Left lobe of liver (tissue), 2 donors: ENCODE measurements around the gene TRMT11. TPM values are rescaled to one million over a fixed set of nuclear protein-coding genes. Genes with fewer than 3 reads are reported as not detected.
A peak's percentile ranks its signal among the peaks of the same experiment; 100 is the strongest.
"Not testable (repeated sequence)": the region's sequence is repeated elsewhere in the genome, so short reads cannot be mapped to it uniquely, and the experiment has no call there.

Experiments used
- ATAC-seq: fragments of 200-7000 bp; cut with Tn5 transposase; one replicate; pipeline ENCODE4 v1.9.1; 2020; ENCODE audit warnings: mild to moderate bottlenecking, moderate library complexity
- DNase-seq: peaks from one replicate; pipeline ENCODE4 v3.0.0-alpha.2; 2020; ENCODE audit warnings: low spot score
- total RNA-seq: library from RNA; stranded (reverse); gene quantifications from one replicate; pipeline ENCODE4 v1.2.1, GENCODE V29; 2021
- donor health status: DM: no; HTN: no; CAD: no; lungs with moderate emphysema.
- donor health status: DM: no; HTN: yes; CAD: no.

Gene TRMT11
- total RNA-seq, 1 donor from 2014 or later = 11.6 TPM

DNA sequence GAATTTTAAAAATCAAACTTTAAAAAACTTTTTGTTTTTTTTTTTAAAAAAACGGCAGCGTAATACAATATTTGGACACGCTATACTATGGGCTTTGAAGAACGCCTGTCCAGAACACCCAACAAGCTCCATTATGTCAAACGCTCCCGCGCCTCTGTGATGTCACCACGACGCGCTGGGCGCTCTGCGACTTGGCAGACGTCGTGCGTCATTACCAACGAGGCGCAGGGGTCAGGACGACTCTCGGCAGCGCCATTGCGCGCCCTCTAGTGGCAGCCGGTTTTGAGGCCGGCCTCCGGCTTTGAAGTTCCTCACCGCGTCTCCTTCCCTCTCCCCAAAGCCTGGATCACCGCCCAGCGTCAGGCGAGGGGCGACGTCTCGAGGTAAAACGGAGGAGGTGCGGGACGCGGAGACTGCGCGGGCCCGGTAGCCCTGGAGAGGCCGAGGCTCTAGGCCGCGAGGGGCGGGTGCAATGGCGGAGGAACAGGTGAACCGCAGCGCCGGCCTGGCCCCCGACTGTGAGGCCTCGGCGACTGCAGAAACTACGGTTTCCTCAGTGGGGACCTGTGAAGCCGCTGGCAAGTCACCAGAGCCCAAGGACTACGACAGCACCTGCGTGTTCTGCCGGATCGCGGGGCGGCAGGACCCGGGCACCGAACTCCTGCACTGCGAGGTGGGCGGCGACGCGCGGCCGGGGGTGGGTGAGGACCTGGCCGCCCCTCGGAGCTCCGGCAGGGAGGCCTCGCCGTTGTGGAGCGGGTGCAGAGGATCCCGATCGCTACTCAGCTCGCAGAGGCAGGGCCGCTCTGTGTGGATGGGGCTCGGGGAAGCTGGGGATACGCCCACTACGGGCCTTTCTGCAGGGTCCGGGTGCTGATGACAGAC lies 29.6 kb upstream of the TRMT11 start, which contains the start of gene HINT3:
HINT3 (plus strand) TSS at position 265 of the 885 bp plus-strand sequence; CDS start at position 473, 208 bp downstream.
- DNase-seq (peak; percentile 98), ATAC-seq (peak; percentile 91)

DNA sequence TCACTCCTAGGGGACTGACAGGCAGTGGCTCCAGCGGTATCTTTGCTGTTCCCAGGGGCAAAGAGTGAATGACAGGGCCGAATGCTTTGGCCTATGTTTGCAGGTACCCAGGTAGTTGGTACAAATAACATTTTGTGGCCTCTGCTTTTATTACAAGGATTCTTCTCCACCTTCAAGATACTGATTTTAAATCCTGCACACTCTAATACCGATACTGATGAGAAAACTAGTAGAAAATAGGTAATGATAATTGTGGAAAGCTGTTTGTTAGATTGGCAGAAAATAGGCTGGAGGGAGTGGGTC lies 29.0 kb upstream of the TRMT11 start:
- no peak for ATAC-seq
- no peak for DNase-seq

DNA sequence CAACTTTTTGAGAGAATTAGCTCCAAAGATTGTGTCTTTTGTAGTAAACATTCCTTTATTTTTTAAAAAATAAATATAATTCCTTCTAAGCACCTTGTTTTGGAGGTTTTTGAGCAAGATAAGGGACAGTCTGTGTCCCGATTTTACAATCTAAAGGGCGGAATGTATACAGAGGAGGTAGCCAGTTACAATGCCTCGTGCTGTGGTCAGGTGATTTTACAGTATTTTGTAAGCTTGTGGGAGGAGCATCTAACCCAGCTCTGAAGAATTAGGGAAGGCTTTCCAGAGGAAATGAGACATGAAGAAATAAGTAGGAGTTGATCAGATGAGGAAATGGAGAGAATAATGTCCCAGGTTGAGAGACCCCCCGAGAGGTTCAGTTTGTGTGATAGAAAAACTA lies 28.5 kb upstream of the TRMT11 start:
- DNase-seq = no peak
- ATAC-seq = no peak

DNA sequence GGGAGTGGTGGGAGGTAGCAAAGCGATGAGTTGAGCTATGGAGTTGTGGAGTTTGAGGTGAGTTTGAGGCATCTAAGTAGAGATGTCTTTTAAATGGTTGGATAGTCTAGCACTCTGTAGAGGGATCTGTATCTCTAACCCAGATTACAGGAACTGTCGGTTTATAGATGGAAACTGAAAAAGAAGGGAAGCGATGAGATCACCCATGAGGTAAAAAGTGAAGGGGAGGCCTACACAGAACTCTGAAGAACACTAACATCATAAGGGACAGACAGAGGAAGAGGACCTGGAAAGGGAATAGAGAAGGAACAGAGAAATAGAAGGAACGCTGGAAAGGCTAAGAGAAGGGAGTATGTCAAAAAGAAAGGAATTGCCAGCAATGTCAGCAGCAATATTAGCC lies 27.3 kb upstream of the TRMT11 start:
- DNase-seq (no peak), ATAC-seq (no peak)

DNA sequence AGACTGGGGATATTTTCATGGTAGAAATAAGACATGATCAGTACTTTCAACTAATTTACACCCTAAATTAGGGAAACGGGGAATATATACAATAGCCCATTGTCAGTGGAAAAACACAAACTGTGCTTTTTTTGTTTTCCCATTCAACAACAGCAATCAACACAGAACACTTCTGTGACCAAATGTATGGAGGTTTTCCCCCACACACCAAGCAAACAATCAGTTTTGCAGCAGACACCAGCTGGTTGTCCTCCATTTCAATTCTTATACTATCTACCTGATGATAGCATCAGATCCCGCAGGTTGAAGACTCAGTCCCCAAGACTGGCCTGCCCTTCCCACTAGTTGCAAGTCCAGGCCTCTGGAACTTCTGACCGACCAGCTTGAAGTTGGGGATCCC lies 25.2 kb upstream of the TRMT11 start:
- ATAC-seq (no peak), DNase-seq (no peak)

DNA sequence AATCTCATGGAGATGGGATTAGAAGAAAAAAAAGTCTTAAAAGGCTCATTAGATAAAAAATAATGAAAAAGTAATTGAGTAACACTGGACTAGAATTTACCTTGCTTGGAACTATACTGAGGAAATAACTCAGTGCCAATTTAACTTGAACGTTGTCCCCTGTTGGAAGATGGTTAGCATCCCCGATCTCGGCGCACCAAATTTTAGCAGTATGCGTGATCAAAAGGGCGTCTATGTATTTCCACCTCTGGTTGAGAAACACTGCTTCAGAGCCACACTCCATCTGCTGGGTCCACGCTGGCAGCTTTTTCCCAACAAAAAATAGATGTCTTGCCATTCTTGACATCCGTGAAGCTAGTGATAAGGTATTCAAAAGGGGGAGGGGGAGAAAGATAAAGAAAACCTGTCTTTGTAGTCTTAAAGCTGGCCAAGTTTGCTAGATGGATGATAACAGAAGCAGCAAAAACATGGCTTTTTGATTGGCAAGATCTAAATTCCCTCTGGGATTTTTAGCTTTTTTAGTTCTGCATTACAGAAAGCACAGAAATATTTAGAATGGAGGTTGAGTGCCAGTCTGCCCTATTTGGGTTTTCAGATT lies 23.3 kb upstream of the TRMT11 start:
- ATAC-seq (peak; percentile 74), DNase-seq (peak; percentile 54)

DNA sequence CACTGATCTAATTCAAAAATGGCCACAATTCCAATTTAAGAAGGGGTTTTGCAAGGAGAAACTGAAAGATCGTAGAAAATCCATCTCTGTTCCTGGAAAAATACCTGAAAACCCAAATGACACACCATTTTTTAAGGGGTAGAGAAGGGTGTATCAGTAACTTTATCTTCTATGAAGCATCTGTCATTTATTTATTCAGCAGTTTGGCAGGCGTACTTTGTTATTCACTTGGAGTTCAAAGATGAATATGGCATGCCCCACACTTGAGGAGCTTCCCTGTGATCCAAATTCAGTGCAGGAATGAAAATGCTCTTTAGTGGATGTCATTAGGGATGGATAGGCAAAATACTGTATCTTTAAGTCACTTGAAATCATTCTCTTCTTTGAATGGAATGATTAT lies 22.5 kb upstream of the TRMT11 start:
- ATAC-seq (no peak), DNase-seq (no peak)

DNA sequence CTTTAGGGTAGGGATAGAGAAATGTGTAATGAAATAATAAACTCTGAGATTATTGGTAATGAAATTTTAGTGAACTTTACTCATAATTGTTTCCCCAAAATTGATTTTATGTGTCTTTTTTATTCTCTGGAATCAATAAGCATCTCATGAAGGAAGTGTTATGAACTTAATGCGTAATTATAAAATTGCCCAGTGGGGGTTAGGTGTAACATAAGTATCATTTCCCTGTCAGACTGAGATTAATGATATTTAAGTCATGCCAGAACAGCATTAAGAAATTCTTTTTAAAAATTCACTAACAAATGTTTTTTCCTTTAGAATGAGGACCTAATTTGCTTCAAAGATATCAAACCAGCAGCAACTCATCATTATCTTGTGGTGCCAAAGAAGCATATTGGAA lies 19.8 kb upstream of the TRMT11 start:
- ATAC-seq = no peak
- no peak for DNase-seq

DNA sequence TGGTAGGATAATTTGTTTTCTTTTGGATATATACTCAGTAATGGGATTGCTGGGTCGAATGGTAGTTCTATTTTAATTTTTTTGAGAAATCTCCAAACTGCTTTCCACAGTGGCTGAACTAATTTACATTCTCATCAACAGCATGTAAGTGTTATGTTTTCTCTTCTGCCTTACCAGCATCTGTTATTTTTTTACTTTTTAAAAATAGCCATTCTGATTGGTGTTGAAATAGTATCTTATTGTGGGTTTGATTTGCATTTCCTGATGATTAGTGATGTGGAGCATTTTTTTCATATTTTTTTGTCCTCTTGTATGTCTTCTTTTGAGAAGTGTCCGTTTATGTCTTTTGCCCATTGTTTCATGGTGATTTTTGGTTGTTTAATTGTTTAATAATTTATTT lies 17.8 kb upstream of the TRMT11 start:
- no peak for DNase-seq
- ATAC-seq = no peak

DNA sequence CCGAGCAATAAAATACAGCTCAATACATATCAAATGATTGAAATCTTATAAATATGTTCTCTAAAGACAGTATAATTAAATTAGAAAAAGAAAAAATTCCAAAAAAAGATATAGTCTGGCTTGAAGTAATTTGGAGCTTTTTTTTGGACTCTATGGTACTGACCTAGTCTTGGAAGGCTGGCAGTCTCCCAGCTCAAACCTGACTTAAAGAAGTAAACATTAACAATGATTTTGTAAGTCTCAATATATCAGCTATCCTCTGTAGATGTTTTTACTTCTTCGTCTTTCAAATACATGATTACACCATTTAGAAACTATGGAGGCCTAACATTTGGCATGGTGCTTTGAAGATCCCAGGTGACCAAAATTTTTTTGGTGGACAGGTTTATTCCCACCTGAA lies 15.6 kb upstream of the TRMT11 start:
- peak; percentile 57 for ATAC-seq
- no peak for DNase-seq

DNA sequence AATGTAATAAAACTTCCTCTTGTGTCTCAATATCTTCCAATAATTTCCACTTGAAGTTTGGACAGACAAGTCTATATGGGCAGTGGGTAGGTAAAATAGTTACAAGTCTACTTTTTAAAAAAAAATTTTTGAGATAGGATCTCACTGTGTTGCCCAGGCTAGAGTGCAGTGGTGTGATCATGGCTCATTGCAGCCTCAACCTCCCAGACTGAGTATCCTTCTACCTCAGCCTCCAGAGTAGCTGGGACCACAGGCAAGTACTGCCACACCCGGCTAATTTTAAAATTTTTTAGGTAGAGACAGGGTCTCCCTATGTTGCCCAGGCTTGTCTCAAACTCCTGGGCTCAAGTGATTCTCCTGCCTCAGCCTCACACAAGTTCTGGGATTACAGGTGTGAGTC lies 13.9 kb upstream of the TRMT11 start:
- DNase-seq, ATAC-seq: not testable (repeated sequence)

DNA sequence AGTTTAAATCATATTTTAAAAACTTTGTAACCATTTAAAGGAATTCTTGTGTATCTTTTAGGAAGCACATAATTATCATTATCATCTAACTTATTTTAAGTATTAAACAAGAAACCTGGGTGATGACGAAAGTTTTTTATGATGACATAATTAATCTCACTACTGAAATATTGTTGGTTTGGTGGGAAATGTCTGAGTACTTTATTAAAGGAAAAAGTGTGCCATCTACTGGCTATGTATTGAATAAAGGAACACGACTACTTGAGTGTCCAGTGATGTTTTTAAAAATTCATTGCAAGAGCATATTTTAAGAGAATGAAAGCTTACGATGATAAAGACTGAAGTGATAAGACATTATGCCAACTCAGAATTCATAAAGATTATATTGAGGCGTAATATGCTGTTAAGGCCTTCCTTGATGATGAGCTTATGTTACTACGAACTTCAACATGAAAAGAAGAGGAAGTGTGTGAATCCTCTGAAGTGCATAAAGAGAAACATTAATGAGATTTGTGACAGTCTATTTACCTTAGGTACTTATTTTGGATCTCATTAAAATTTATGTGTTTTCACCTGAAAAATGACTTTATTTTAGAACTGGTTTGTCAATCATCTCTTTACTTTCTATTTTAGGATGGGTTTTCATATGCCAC lies 12.0 kb upstream of the TRMT11 start:
- ATAC-seq = peak; percentile 78
- DNase-seq = no peak

DNA sequence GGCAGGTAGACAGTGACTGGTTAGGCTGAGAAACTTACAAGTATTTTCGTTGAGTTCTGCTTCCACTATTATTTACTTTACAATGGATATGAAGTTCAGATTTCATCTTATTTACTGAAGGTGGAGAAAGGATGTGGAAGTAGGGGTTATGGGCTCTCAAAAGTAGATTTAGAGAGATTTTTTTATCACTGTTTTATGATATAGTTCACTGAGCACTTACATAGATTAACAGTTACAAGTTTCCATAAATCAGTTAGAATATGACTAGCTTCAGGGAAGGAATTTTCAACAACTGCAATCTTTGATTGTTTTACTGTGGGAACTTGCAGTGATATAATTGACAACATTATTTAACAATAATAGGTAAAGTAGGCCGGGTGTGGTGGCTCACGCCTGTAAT lies 7.2 kb upstream of the TRMT11 start:
- DNase-seq (no peak), ATAC-seq (no peak)

DNA sequence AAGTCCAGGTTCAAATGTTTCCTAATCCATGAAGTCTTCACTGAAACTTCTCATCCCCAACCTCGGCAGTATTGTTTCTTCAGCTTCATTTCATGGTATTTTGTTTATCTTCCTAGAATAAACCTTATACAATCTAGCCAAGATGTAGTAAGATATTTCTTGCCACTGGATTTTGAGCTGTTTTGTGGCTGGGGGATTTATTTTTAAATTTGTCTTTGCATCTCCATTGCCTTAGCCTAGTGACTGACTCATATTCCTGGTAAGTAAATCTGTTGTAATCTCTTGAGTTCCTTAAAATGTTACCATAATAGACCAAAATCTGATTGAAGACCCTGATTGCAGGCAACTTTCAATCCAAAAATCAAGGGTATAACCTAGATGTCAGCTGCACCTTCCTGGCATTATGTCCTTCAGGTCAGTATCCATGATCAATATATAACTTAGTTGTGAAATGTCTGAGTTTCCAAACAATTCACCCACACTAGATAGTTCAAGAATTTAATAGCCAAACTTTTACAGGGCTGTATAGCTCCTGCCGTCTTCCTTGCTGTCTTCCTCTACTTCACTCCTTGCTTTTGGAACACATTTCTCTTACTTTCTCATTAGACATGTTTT lies 4.7 kb upstream of the TRMT11 start:
- no peak for ATAC-seq
- DNase-seq = no peak

DNA sequence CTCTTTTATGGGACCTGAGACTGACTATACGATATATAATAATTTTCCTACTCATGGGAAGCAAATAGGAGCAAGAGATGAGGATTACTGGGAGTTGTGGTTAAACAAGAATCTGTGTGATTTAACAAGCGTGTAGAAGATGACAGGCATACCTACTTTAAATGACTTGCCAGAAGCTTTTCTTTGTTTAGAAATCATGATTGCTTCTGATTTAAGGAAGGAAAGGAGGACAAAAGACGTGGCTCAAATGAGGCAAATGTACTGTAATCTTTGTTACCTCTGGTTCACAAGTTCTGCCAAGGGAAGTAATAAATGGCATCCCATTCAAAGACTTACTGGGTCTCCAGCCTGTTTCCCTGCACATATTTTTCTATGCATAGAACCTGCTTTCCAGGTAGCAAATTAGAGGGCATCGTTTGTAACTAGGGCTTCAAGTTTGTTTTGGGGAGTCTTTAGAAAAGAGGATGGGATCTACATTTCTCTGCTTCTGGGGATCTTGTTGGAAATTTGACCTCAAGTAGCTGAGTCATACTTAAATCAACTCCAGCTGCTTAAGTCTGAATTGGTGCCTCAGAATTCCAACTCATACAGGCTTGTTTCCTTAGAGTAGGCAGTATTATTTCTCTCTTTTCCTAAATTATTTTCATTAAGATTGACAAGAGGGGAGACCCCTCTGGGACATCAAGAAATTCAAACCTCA lies 2.9 kb upstream of the TRMT11 start:
- no peak for DNase-seq

DNA sequence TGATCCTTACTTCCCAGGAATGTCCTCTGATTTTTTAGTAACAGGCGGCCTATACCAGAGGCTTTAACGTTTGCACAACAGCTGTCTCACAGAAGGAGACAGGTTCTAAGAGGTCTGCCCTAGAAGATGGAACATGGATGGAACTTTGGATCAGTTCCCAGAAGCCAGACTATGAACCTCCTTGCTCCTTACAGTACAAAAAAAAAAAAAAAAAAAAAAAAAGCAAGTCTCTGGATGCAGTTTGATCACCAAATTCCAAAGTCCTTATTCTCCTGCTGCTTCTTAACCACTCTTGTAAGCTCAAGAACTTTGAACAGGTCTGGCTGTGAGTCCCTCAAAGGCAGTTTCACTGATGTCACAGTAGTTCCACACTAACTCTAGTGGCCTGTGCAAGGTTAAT lies 2.0 kb upstream of the TRMT11 start:
- no peak for ATAC-seq
- no peak for DNase-seq

More for the DNA sequence above, 2.9 kb upstream of the TRMT11 start:
- ATAC-seq = no peak

DNA sequence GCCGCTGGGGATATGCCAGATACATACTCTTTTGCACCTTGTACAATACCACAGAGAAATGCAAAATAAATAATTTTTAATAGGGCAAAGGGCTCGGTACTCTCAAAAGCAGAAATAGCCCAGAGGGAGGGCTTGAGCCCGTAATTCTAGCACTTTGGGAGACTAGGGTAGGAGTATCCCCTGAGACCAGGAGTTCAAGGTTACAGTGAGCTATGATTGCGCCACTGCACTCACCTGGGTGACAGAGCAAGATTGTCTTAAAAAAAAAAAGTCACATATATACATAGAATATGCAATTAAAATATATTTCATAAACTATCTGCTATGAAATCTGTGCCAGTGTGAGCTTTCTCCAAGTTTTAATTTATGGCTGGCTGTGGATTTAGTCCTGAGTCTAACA lies 818 bp upstream of the TRMT11 start:
- ATAC-seq (no peak), DNase-seq (no peak)

DNA sequence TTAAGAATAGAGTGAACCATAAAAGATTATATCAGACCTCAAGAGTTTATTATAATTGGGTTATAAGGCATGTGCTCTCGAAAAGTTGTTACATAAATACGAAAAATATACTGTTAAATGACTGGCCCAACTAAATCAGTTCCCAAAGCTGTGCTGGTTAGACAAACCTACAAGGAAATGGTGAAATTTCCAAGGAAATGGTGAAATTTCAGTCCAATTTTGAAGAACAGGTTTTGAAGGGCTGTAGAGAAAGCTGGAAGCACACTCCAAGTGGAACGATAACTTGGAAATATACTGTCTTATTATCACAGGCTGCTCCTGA lies 400 bp upstream of the TRMT11 start:
- ATAC-seq = no peak

DNA sequence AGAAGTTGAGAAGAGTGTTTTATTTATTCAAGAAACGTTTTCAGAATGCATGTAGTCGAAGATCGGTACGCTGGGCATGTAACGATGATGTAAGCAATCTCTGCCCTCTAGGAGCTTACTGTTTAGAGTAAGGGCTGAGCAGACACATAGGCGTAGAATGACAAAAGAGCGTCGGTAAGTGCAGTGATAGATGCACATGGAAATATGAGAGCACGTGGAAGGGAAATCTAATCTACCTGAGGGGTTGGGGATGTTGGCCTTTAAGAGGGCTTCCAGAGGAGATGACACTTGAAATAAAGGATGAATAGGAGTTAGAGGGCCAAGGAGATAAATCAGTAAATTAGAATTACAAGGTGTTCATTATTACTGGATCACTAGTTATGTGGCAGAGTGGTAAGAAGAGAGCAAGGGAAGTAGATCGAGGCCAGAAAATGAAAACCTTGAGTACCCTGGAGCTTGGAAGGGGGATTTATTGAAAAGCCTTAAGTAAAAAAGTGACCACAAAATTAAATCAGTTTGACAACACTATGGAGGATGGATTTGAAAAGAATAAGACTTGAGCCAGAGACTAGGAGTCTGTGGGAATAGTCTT lies 782 bp downstream of the TRMT11 start:
- DNase-seq (no peak), ATAC-seq (peak; percentile 20)

More for the DNA sequence above, 400 bp upstream of the TRMT11 start:
- DNase-seq = no peak

DNA sequence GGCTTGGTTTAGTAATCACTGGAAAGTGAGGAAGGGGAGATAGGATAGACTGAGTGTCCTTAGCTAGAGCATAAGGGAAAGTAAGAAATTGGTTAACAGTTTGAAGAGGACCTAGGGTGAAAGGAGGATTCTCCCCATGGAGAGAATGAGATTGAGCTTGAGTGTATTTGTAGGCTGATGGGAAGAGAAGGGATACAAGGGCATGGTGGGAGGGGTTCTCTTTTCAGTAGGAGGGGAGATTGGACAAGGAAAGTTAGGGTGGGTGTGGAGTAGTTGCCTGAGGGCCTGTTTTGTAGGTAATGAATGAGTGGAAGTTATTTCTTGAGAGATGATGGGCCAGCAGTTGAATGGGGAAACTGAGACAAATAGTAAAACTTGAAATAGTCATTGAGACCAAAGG lies 1.9 kb downstream of the TRMT11 start:
- no peak for ATAC-seq
- DNase-seq = no peak

DNA sequence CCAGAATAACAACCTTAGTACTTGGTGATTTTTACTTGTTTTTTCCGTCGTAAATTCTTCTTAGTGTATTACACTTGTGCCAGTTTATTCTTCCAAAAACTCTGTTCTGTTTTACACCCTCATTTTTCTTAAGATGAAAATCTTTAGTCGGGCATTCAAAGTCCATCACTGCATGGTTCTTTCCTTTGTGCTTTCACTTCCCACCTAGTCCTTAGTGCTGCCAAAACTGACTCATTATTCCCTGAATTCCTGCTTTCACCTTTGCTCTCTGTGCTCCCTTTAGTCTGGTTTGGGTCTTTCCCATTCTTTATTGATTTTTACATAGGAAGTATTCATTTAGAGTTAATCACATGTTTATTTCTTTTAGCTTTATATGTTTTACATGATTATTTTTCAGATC lies 3.3 kb downstream of the TRMT11 start:
- ATAC-seq (peak; percentile 62), DNase-seq (no peak)
